ENCODE results near the gene SHROOM2. TPM values are rescaled to one million over a fixed set of nuclear protein-coding genes. Genes with fewer than 3 reads are reported as not detected.

Gene SHROOM2
- polyA plus RNA-seq, 1 experiment: 1.1 TPM

- H3K4me3 ChIP-seq (ENCODE audit: low read depth, low read length): no peak overlapping the region
- CTCF ChIA-PET: no interaction called here
Observed at GRCh38 chrX:9745417-9746115, 40.7 kb upstream of the SHROOM2 start.

GRCh38 chrX:9746148-9746888 lies 39.9 kb upstream of the SHROOM2 start:
- no peak overlapping the region for H3K4me3 ChIP-seq (ENCODE audit: low read depth, low read length)
- ChIA-PET CTCF (no interaction called here), POLR2A (no interaction called here)
- TF ChIP-seq CTCF (IDR thresholded peaks at IDR 0.05; ENCODE audit: insufficient read depth, low read depth, low read length): no peak
- H3K36me3 ChIP-seq (ENCODE audit: control insufficient read depth, insufficient read depth, low read length): no peaks in the 10 kb centered on the region
- no peak for DNase-seq (ENCODE audit: low read depth)
- no peaks in the 10 kb centered on the region for H3K27me3 ChIP-seq (ENCODE audit: control insufficient read depth, insufficient read depth, low read length)

More at GRCh38 chrX:9745417-9746115, 40.7 kb upstream of the SHROOM2 start:
- no peaks in the 10 kb centered on the region for H3K27me3 ChIP-seq (ENCODE audit: control insufficient read depth, insufficient read depth, low read length)
- POLR2A ChIA-PET: no interaction called here
- H3K36me3 ChIP-seq (ENCODE audit: control insufficient read depth, insufficient read depth, low read length): no peaks in the 10 kb centered on the region
- no peak for TF ChIP-seq CTCF (IDR thresholded peaks at IDR 0.05; ENCODE audit: insufficient read depth, low read depth, low read length)
- DNase-seq (ENCODE audit: low read depth): no peak

- Histone ChIP-seq H3K27me3 (ENCODE audit: control insufficient read depth, insufficient read depth, low read length) (no peaks in the 10 kb centered on the region), H3K36me3 (ENCODE audit: control insufficient read depth, insufficient read depth, low read length) (no peaks in the 10 kb centered on the region), H3K4me3 (ENCODE audit: low read depth, low read length) (no peak overlapping the region)
- ChIA-PET CTCF (no interaction called here), POLR2A (no interaction called here)
- TF ChIP-seq CTCF (IDR thresholded peaks at IDR 0.05; ENCODE audit: insufficient read depth, low read depth, low read length): no peak
- no peak for DNase-seq (ENCODE audit: low read depth)
Observed at GRCh38 chrX:9747644-9748043, 38.6 kb upstream of the SHROOM2 start.

- TF ChIP-seq CTCF (IDR thresholded peaks at IDR 0.05; ENCODE audit: insufficient read depth, low read depth, low read length): no peak
- Histone ChIP-seq H3K36me3 (ENCODE audit: control insufficient read depth, insufficient read depth, low read length) (no peaks in the 10 kb centered on the region), H3K4me3 (ENCODE audit: low read depth, low read length) (no peak overlapping the region), H3K27me3 (ENCODE audit: control insufficient read depth, insufficient read depth, low read length) (no peaks in the 10 kb centered on the region)
- no peak for DNase-seq (ENCODE audit: low read depth)
- ChIA-PET POLR2A (no interaction called here), CTCF (interaction anchor here (1.2 kb wide), 1 partner anchor 370 kb away, joined by 3 read pairs; no protein-coding TSS in a partner anchor)
Observed at GRCh38 chrX:9749146-9749692, 37.0 kb upstream of the SHROOM2 start.

- Histone ChIP-seq H3K27me3 (ENCODE audit: control insufficient read depth, insufficient read depth, low read length) (no peaks in the 10 kb centered on the region), H3K4me3 (ENCODE audit: low read depth, low read length) (no peak overlapping the region), H3K36me3 (ENCODE audit: control insufficient read depth, insufficient read depth, low read length) (no peaks in the 10 kb centered on the region)
- ChIA-PET POLR2A (no interaction called here), CTCF (no interaction called here)
- DNase-seq (ENCODE audit: low read depth): no peak
- TF ChIP-seq CTCF (IDR thresholded peaks at IDR 0.05; ENCODE audit: insufficient read depth, low read depth, low read length): no peak
Observed at GRCh38 chrX:9757366-9757765, 28.9 kb upstream of the SHROOM2 start.
